MM.1S (cell line): ENCODE data around the gene DOK4.

Experiments used
- DNase-seq: peaks from one replicate; pipeline ENCODE4 v3.0.0-alpha.2; 2015
- H2AFZ ChIP-seq: fragments of 300-600 bp; sonication (generic); 2 replicates; pipeline ENCODE4 v1.6.0; 2016; ENCODE audit warnings: antibody characterized with exemption, low read length
- H3F3A ChIP-seq: fragments of 300-600 bp; sonication (generic); 2 replicates; pipeline ENCODE4 v1.6.1; 2016; ENCODE audit warnings: mild to moderate bottlenecking, antibody characterized with exemption, low read length, moderate library complexity, mixed read lengths; ENCODE audit not compliant: insufficient read depth
- H3K27ac ChIP-seq: fragments of 300-600 bp; sonication (generic); 2 replicates; pipeline ENCODE4 v1.5.1; 2016; ENCODE audit warnings: mild to moderate bottlenecking, low read length
- H3K27me3 ChIP-seq: fragments of 300-600 bp; sonication (generic); replicated peaks from 2 replicates; pipeline ENCODE4 v1.6.0; 2016; ENCODE audit warnings: low read length; ENCODE audit not compliant: insufficient read depth
- H3K36me3 ChIP-seq: fragments of 300-600 bp; sonication (generic); replicated peaks from 2 replicates; pipeline ENCODE4 v1.6.1; 2016; ENCODE audit warnings: mild to moderate bottlenecking, low read length, mixed read lengths; ENCODE audit not compliant: insufficient read depth
- H3K4me1 ChIP-seq: fragments of 300-600 bp; sonication (generic); 2 replicates; pipeline ENCODE4 v1.6.1; 2016; ENCODE audit warnings: low read length, mixed read lengths
- H3K4me2 ChIP-seq: fragments of 300-600 bp; sonication (generic); 2 replicates; pipeline ENCODE4 v1.6.0; 2016; ENCODE audit warnings: low read depth, low read length
- H3K4me3 ChIP-seq: fragments of 300-600 bp; sonication (generic); 2 replicates; pipeline ENCODE4 v1.5.1; 2016; ENCODE audit warnings: low read length, mixed read lengths
- H3K79me2 ChIP-seq: fragments of 300-600 bp; sonication (generic); 2 replicates; pipeline ENCODE4 v1.6.1; 2016; ENCODE audit warnings: mixed run types, low read length, mixed read lengths
- H3K9ac ChIP-seq: fragments of 300-600 bp; sonication (generic); 2 replicates; pipeline ENCODE4 v1.6.1; 2016; ENCODE audit warnings: low read length, mixed read lengths
- H3K9me2 ChIP-seq: fragments of 300-600 bp; sonication (generic); replicated peaks from 2 replicates; pipeline ENCODE4 v1.6.1; 2016; ENCODE audit warnings: mild to moderate bottlenecking, low read length, mixed read lengths; ENCODE audit not compliant: insufficient read depth
- H3K9me3 ChIP-seq: fragments of 300-600 bp; sonication (generic); replicated peaks from 2 replicates; pipeline ENCODE4 v1.6.1; 2016; ENCODE audit warnings: mild to moderate bottlenecking, low read length, mixed read lengths; ENCODE audit not compliant: insufficient read depth
- H4K20me1 ChIP-seq: fragments of 300-600 bp; sonication (generic); 2 replicates; pipeline ENCODE4 v1.6.1; 2016; ENCODE audit warnings: mild to moderate bottlenecking, low read length, moderate library complexity, mixed read lengths; ENCODE audit not compliant: insufficient read depth
- EZH2 ChIP-seq: fragments of 300-600 bp; sonication (generic); optimal IDR thresholded peaks from 2 replicates; pipeline ENCODE3; 2017; ENCODE audit warnings: low read depth, mild to moderate bottlenecking, antibody characterized with exemption, low read length, mixed read lengths
- EZH2phosphoT487 ChIP-seq: fragments of 300-600 bp; sonication (generic); IDR thresholded peaks from 2 replicates; pipeline ENCODE4 v1.6.1; 2018; ENCODE audit warnings: antibody characterized with exemption, low read length
- TF ChIP-seq, protein P1 (sequence below): fragments of 300-600 bp; sonication (generic); IDR thresholded peaks from 2 replicates; pipeline ENCODE4 v1.5.1; 2016; ENCODE audit warnings: antibody characterized with exemption, low read length, mixed read lengths

The DOK4 gene

GRCh38 chr16:57434003-57434402 is 52.3 kb downstream of the DOK4 start:
- Histone ChIP-seq H3K4me2 (no peak overlapping the region), H2AFZ (no peak overlapping the region), H3K27me3 (no peaks in the 10 kb centered on the region), H3K4me1 (no peaks in the 10 kb centered on the region), H3F3A (no peaks in the 10 kb centered on the region), H3K36me3 (peaks cover 26% of the 10 kb centered on the region), H3K9me3 (no peaks in the 10 kb centered on the region), H3K4me3 (no peak overlapping the region), H4K20me1 (no peaks in the 10 kb centered on the region), H3K9ac (no peak overlapping the region), H3K9me2 (no peaks in the 10 kb centered on the region), H3K79me2 (no peaks in the 10 kb centered on the region), H3K27ac (no peak overlapping the region)
- DNase-seq: no peak
- TF ChIP-seq EZH2: no peak
- no peak for TF ChIP-seq EZH2phosphoT487
- TF ChIP-seq, protein P1, sequence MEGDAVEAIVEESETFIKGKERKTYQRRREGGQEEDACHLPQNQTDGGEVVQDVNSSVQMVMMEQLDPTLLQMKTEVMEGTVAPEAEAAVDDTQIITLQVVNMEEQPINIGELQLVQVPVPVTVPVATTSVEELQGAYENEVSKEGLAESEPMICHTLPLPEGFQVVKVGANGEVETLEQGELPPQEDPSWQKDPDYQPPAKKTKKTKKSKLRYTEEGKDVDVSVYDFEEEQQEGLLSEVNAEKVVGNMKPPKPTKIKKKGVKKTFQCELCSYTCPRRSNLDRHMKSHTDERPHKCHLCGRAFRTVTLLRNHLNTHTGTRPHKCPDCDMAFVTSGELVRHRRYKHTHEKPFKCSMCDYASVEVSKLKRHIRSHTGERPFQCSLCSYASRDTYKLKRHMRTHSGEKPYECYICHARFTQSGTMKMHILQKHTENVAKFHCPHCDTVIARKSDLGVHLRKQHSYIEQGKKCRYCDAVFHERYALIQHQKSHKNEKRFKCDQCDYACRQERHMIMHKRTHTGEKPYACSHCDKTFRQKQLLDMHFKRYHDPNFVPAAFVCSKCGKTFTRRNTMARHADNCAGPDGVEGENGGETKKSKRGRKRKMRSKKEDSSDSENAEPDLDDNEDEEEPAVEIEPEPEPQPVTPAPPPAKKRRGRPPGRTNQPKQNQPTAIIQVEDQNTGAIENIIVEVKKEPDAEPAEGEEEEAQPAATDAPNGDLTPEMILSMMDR: no peak

GRCh38 chr16:57432989-57433388 is 53.3 kb downstream of the DOK4 start:
- peaks cover 20% of the 10 kb centered on the region for H3K36me3 ChIP-seq
- H3K9ac ChIP-seq: no peak overlapping the region
- H3K4me2 ChIP-seq: no peak overlapping the region
- no peak for TF ChIP-seq EZH2phosphoT487
- TF ChIP-seq EZH2: no peak
- TF ChIP-seq, protein P1: no peak
- H3K9me3 ChIP-seq: no peaks in the 10 kb centered on the region
- no peak overlapping the region for H3K4me3 ChIP-seq
- H3K79me2 ChIP-seq: no peaks in the 10 kb centered on the region
- no peaks in the 10 kb centered on the region for H3F3A ChIP-seq
- no peaks in the 10 kb centered on the region for H3K27me3 ChIP-seq
- H3K27ac ChIP-seq: no peak overlapping the region
- H2AFZ ChIP-seq: no peak overlapping the region
- no peaks in the 10 kb centered on the region for H3K4me1 ChIP-seq
- H4K20me1 ChIP-seq: no peaks in the 10 kb centered on the region
- H3K9me2 ChIP-seq: no peaks in the 10 kb centered on the region
- DNase-seq: no peak

GRCh38 chr16:57432505-57432904 is 53.8 kb downstream of the DOK4 start:
- TF ChIP-seq, protein P1: no peak
- TF ChIP-seq EZH2 (no peak), EZH2phosphoT487 (no peak)
- Histone ChIP-seq H3K36me3 (peaks cover 20% of the 10 kb centered on the region), H3F3A (no peaks in the 10 kb centered on the region), H3K27ac (no peak overlapping the region), H3K9me2 (no peaks in the 10 kb centered on the region), H3K79me2 (no peaks in the 10 kb centered on the region), H3K4me1 (no peaks in the 10 kb centered on the region), H2AFZ (no peak overlapping the region), H3K9me3 (no peaks in the 10 kb centered on the region), H4K20me1 (no peaks in the 10 kb centered on the region), H3K4me2 (no peak overlapping the region), H3K27me3 (no peaks in the 10 kb centered on the region), H3K9ac (no peak overlapping the region), H3K4me3 (no peak overlapping the region)
- no peak for DNase-seq
